T-helper 2 cell treated with Interferon-gamma antibody and Interleukin-4, amounts not matched to agents 100 ng/mL and 5 ng/mL, for 36 hours (primary cell): ENCODE results near the gene ATRX. TPM values are rescaled to one million over a fixed set of nuclear protein-coding genes. Genes with fewer than 3 reads are reported as not detected.
"Not testable (repeated sequence)": the region's sequence is repeated elsewhere in the genome, so short reads cannot be mapped to it uniquely, and the experiment has no call there.

Source experiments
- intact Hi-C: fragments of 100-400 bp; cut with micrococcal nuclease; formaldehyde crosslinking; loops from one replicate; pipeline ENCODE4 v1.15.1; 2023
- total RNA-seq: library from RNA; stranded (reverse); gene quantifications from 2 replicates; pipeline ENCODE4 v1.2.3, GENCODE V29; 2022

ATRX gene
- total RNA-seq, 1 donor from 2014 or later = 79.2 TPM

DNA sequence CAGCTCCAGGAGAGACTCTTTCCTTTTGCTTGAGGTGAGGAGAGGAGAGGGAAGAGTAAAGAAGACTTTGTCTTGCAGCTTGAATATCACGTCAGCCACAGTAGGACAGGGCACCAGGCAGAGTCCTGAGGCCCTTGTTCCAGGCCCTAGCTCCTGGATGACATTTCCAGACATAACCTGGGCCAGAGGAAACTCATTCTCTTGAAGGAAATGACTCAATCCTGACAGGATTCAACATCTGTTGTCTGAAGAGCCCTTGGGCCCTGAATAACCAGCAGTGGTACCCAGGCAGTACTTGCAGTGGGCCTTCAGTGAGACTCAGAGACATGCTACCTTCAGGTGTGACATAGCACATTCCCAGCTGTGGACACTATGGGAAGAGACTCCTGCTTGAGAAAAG is 276.0 kb downstream of the ATRX start:
- intact Hi-C loops = no loop called here

DNA sequence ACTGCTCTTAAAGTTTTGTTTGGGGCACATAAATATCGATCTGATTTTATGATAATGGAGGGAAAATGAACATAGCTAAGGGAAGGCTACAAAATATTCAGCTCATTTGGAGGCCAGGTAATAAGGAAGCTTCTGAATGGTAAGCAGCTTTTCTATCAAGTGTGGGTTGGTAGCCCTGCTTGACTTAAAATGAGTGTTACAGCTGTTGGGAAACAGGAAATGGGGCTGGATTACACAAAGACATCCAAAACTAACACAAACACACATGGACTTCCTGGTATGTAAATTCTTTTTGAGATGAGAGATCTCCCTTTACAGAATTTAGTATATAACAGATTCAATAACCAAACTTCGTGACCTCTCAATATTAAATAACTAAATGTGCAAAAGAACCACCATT is 280.8 kb downstream of the ATRX start:
- intact Hi-C loops = no loop called here

DNA sequence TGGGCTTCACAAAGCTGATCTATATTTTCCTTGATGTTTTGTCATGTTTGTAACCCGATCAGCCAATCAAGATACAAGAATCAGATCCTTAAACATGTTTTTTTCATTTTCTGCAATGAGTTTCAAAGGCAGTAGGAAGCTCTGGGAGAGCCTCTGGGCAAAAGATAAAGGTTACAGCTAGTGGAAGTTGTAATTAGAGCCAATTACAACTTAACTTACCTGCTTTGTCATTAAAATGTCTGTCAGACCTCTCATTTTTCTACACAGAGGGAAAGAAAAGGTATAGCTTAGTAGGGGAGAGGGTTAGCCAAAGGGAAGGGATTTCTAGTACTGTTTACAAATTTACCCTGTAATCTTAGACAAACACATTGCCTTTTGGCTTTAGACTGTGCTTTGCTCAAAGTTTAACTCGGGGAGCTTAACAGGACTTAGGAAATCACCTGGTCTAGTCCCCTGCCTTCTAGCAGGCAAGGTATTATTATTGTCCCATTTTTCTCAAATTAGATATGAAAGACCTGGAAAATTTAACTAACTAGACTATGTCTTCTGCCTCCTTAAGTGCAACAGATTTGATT is 283.0 kb downstream of the ATRX start:
- intact Hi-C loops = no loop called here

DNA sequence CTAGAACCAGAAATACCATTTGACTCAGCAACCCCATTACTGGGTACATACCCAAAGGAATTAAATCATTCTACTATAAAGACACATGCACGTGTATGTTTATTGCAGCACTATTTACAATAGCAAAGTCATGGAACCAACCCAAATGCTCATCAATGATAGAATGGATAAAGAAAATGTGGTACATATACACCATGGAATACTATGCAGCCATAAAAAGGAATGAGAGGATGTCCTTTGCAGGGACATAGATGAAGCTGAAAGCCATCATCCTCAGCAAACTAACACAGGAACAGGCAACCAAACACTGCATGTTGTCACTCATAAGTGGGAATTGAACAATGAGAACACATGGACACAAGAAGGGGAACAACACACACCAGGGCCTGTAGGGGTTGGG is 285.9 kb downstream of the ATRX start:
- intact Hi-C loops = not testable (repeated sequence)

DNA sequence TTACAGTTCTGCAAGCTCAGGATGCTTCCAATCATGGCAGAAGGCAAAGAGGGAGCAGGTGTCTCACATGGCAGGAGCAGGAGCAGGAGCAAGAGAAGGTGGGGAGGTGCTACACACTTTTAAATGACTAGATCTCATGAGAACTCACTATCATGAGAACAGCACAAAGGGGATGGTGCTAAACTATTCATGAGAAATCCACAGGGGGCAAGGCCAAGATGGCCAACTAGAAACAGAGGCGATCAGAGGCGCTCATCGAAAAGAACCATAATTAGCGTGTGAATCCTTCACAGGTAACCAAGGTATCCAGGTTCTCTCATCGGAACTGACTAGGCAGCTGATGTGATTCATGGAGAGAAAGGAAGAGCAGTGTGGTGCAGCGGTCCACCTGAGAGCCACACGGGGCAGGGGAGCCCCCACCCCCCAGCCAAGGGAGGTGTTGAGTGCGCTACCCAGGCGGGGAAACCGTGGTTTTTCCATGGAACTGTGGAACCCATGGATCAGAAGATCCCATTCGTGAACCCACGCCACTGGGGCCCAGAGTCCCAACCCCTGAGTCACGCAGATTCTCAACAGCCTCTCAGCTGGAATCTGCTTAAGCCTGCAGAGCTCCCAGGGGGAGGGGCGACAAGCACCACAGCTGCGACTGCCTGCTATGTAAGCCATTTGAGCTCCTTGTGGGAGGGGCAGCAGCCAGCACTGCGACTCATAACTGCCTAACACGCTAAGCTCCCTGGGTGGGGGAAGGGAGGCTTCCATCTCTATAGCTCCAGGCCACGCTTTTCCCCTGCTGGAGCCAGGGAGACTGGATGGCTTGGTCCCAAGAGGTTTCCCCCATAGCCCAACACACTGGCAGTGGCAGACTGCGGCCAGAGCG is 292.1 kb downstream of the ATRX start:
- intact Hi-C loops = no loop called here

DNA sequence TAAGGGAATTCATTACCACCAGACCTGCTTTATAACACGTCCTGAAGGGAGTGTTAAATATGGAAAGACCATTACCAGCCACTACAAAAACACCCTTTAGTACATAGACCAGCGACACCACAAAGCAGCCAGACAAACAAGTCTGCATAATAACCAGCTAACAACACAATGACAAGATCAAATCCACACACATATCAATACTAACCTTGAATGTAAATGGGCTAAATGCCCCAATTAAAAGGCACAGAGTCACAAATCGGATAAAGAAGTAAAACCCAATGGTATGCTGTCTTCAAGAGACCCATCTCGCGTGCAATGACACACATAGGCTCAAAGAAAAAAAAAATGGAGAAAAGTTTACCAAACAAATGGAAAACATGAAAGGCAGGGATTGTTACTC is 302.0 kb downstream of the ATRX start:
- intact Hi-C loops = no loop called here

DNA sequence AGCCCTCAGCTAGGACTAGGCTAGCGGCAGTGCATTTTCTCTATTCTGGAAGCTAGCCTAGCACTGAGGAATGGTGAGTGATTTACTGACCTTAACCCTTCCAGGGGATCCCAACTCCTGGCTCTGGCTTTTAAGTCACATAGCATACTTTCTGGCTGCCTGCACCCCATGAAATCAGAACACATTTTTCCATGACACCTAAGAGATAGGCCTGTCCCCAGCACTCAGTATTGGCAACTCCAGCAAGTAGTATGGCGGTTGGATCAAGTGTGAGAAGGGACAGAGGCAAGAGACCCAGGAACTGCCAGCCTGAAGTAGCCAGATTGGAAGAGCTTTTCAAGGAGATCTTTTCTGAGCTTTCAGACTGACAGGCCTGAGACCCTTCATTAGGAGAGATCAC is 330.6 kb downstream of the ATRX start:
- intact Hi-C loops = no loop called here

Other genes starting within 250 kb of the ATRX start
- 61.1 and 64.2 TPM in 2 replicates for gene MAGT1, start 109.2 kb upstream of the ATRX start, total RNA-seq
- 275 and 276 TPM in 2 replicates for gene COX7B, start 113.3 kb upstream of the ATRX start, total RNA-seq
- 9.0 and 9.5 TPM in 2 replicates for gene ATP7A, start 124.5 kb upstream of the ATRX start, total RNA-seq
- gene PGAM4, start 183.4 kb upstream of the ATRX start, total RNA-seq = 0.57 TPM in 1 of 2 replicates, not detected in the other